Endodermal cell (in vitro differentiated cells): ENCODE measurements around the gene SPRING1. TPM values are rescaled to one million over a fixed set of nuclear protein-coding genes. Genes with fewer than 3 reads are reported as not detected.

Source experiments
- DNase-seq: peaks from one replicate; pipeline ENCODE4 v3.0.0-alpha.2; 2017
- H3K27ac ChIP-seq: 2 replicates; pipeline ENCODE4 v1.5.1; 2013; ENCODE audit warnings: mild to moderate bottlenecking, low read depth, low read length, moderate library complexity
- H3K27me3 ChIP-seq: 2 replicates; pipeline ENCODE4 v1.6.1; 2013; ENCODE audit warnings: mild to moderate bottlenecking, low read length, moderate library complexity; ENCODE audit not compliant: insufficient read depth, control insufficient read depth, poor library complexity, severe bottlenecking
- H3K36me3 ChIP-seq: 2 replicates; pipeline ENCODE4 v1.7.0; 2013; ENCODE audit warnings: mild to moderate bottlenecking, low read length, moderate library complexity; ENCODE audit not compliant: control insufficient read depth, insufficient read depth
- H3K4me1 ChIP-seq: one replicate; pipeline ENCODE4 v1.7.0; 2013; ENCODE audit warnings: low read length; ENCODE audit not compliant: control insufficient read depth, insufficient read depth
- H3K4me3 ChIP-seq: 2 replicates; pipeline ENCODE4 v1.5.1; 2013; ENCODE audit warnings: mild to moderate bottlenecking, low read length, moderate library complexity
- H3K9ac ChIP-seq: 2 replicates; pipeline ENCODE4 v1.6.1; 2013; ENCODE audit warnings: mild to moderate bottlenecking, low read length, moderate library complexity; ENCODE audit not compliant: poor library complexity, severe bottlenecking; ENCODE audit errors: extremely low read depth
- H3K9me3 ChIP-seq: 2 replicates; pipeline ENCODE4 v1.6.1; 2013; ENCODE audit warnings: mild to moderate bottlenecking, low read length, moderate library complexity; ENCODE audit not compliant: control insufficient read depth
- H3K27ac Mint-ChIP-seq: 2 replicates; pipeline ENCODE4 v1.8.0; 2020; ENCODE audit warnings: mixed read lengths
- H3K27me3 Mint-ChIP-seq: 2 replicates; pipeline ENCODE4 v1.8.0; 2021; ENCODE audit warnings: mild to moderate bottlenecking, mixed read lengths; ENCODE audit not compliant: insufficient read depth
- H3K36me3 Mint-ChIP-seq: 2 replicates; pipeline ENCODE4 v1.8.0; 2020; ENCODE audit warnings: low read depth, mixed read lengths
- H3K4me1 Mint-ChIP-seq: 2 replicates; pipeline ENCODE4 v1.8.0; 2020; ENCODE audit warnings: mixed read lengths
- H3K4me3 Mint-ChIP-seq: 2 replicates; pipeline ENCODE4 v1.8.0; 2020; ENCODE audit warnings: mild to moderate bottlenecking, moderate library complexity, mixed read lengths
- H3K9me3 Mint-ChIP-seq: 2 replicates; pipeline ENCODE4 v1.8.0; 2020; ENCODE audit warnings: mild to moderate bottlenecking, mixed read lengths
- WGBS, 2 experiments: methylation state at CpG; one replicate each; pipeline versions ENCODE4 v1.1.5 to v1.1.7; 2013; ENCODE audit warnings: missing lambda C conversion rate in 2 of 2, mixed read lengths in 1 of 2; ENCODE audit not compliant: insufficient coverage in 1 of 2, insufficient read length in 1 of 2; 5-methylcytosine and 5-hydroxymethylcytosine counted together
- total RNA-seq, 2 donors: library from RNA; stranded (reverse); fragmentation: NEBNext Ultra II Directional in 1 of 2; extraction: Animal tissue kit (Norgen Biotek cat#: 25700) in 1 of 2; gene quantifications; 2 replicates in 1 of 2; 3 replicates in 1 of 2; pipeline ENCODE4 v1.2.1, GENCODE V29; 2021
- TF ChIP-seq, protein P1 (sequence below): fragments of 200-600 bp; sonication (generic); conservative IDR thresholded peaks from 2 replicates; pipeline ENCODE4 v1.5.0; 2021; ENCODE audit warnings: antibody characterized with exemption, mild to moderate bottlenecking

SPRING1 gene
- total RNA-seq, 2 donors from 2014 or later: 81.7 to 108 TPM

- Mint-ChIP-seq H3K9me3 (peaks cover 3% of the 10 kb centered on the region), H3K27me3 (peaks cover 2% of the 10 kb centered on the region), H3K4me3 (no peak overlapping the region), H3K4me1 (peaks cover 50% of the 10 kb centered on the region), H3K27ac (peak overlapping the region; percentile 55), H3K36me3 (no peaks in the 10 kb centered on the region)
- Histone ChIP-seq H3K4me1 (peaks cover 8% of the 10 kb centered on the region), H3K4me3 (no peak overlapping the region), H3K27me3 (peaks cover 12% of the 10 kb centered on the region), H3K9ac (no peak overlapping the region), H3K27ac (no peak overlapping the region), H3K36me3 (no peaks in the 10 kb centered on the region), H3K9me3 (peaks cover 5% of the 10 kb centered on the region)
- peak; percentile 60 for DNase-seq
- TF ChIP-seq, protein P1, sequence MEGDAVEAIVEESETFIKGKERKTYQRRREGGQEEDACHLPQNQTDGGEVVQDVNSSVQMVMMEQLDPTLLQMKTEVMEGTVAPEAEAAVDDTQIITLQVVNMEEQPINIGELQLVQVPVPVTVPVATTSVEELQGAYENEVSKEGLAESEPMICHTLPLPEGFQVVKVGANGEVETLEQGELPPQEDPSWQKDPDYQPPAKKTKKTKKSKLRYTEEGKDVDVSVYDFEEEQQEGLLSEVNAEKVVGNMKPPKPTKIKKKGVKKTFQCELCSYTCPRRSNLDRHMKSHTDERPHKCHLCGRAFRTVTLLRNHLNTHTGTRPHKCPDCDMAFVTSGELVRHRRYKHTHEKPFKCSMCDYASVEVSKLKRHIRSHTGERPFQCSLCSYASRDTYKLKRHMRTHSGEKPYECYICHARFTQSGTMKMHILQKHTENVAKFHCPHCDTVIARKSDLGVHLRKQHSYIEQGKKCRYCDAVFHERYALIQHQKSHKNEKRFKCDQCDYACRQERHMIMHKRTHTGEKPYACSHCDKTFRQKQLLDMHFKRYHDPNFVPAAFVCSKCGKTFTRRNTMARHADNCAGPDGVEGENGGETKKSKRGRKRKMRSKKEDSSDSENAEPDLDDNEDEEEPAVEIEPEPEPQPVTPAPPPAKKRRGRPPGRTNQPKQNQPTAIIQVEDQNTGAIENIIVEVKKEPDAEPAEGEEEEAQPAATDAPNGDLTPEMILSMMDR: no peak
- 74 to 92% methylated on average over 7 to 11 of the region's 11 CpGs for WGBS, 2 experiments
Observed at GRCh38 chr12:116697716-116698115, 40.2 kb downstream of the SPRING1 start.

DNA sequence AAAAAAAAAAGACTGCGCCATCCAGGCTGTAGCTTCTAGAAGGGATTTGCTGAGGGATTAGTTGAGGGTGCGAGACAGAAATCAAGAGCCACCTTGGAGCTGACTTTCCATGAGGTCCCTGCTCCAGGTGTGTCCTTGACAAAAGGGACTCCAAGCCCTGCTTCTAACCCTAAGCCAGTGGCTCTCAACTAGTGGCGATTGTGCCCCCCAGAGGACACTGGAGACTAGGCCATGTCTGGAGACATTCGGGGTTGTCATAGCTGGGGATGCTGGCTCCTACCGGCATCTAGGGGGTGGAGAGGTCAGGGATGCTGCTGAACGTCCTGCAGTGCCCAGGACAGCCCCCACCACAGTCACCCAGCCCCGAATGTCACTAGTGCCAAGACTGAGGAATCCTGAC lies 40.6 kb downstream of the SPRING1 start:
- peaks cover 50% of the 10 kb centered on the region for H3K4me1 Mint-ChIP-seq
- H3K9me3 Mint-ChIP-seq: peaks cover 3% of the 10 kb centered on the region
- H3K27me3 Mint-ChIP-seq: peaks cover 2% of the 10 kb centered on the region
- DNase-seq: peak; percentile 95
- Histone ChIP-seq H3K9me3 (peaks cover 5% of the 10 kb centered on the region), H3K36me3 (no peaks in the 10 kb centered on the region), H3K9ac (no peak overlapping the region), H3K27ac (no peak overlapping the region), H3K27me3 (peaks cover 12% of the 10 kb centered on the region), H3K4me3 (no peak overlapping the region), H3K4me1 (peaks cover 8% of the 10 kb centered on the region)
- 50% methylated on average over 7 of the region's 7 CpGs; no CpG with 5 or more reads in 1 of the 2 experiments for WGBS, 2 experiments
- TF ChIP-seq, protein P1: peak; percentile 82
- H3K4me3 Mint-ChIP-seq: no peak overlapping the region
- no peaks in the 10 kb centered on the region for H3K36me3 Mint-ChIP-seq
- H3K27ac Mint-ChIP-seq: peak overlapping the region; percentile 85

- no peak for DNase-seq
- WGBS, 2 experiments: 94 to 100% methylated on average over 2 of the region's 3 CpGs
- H3K27ac Mint-ChIP-seq: no peak overlapping the region
- Histone ChIP-seq H3K4me1 (peaks cover 8% of the 10 kb centered on the region), H3K36me3 (no peaks in the 10 kb centered on the region), H3K27me3 (peaks cover 12% of the 10 kb centered on the region), H3K4me3 (no peak overlapping the region), H3K27ac (no peak overlapping the region), H3K9me3 (no peaks in the 10 kb centered on the region), H3K9ac (no peak overlapping the region)
- H3K27me3 Mint-ChIP-seq: peaks cover 2% of the 10 kb centered on the region
- no peak overlapping the region for H3K4me3 Mint-ChIP-seq
- no peaks in the 10 kb centered on the region for H3K9me3 Mint-ChIP-seq
- H3K36me3 Mint-ChIP-seq: no peaks in the 10 kb centered on the region
- TF ChIP-seq, protein P1: no peak
- peaks cover 50% of the 10 kb centered on the region for H3K4me1 Mint-ChIP-seq
Observed at GRCh38 chr12:116695464-116695725, 42.5 kb downstream of the SPRING1 start.
